Activated CD8-positive, alpha-beta memory T cell treated with anti-CD3 and anti-CD28 coated beads, Interleukin-2, amount 50 U/mL, for 24 hours (primary cell): ENCODE data around the gene CPLANE1.
"Not testable (repeated sequence)": the region's sequence is repeated elsewhere in the genome, so short reads cannot be mapped to it uniquely, and the experiment has no call there.

Experiments used
- DNase-seq: peaks from one replicate; pipeline ENCODE4 v3.0.0-alpha.2; 2020; ENCODE audit errors: extremely low read depth

Gene CPLANE1

DNA sequence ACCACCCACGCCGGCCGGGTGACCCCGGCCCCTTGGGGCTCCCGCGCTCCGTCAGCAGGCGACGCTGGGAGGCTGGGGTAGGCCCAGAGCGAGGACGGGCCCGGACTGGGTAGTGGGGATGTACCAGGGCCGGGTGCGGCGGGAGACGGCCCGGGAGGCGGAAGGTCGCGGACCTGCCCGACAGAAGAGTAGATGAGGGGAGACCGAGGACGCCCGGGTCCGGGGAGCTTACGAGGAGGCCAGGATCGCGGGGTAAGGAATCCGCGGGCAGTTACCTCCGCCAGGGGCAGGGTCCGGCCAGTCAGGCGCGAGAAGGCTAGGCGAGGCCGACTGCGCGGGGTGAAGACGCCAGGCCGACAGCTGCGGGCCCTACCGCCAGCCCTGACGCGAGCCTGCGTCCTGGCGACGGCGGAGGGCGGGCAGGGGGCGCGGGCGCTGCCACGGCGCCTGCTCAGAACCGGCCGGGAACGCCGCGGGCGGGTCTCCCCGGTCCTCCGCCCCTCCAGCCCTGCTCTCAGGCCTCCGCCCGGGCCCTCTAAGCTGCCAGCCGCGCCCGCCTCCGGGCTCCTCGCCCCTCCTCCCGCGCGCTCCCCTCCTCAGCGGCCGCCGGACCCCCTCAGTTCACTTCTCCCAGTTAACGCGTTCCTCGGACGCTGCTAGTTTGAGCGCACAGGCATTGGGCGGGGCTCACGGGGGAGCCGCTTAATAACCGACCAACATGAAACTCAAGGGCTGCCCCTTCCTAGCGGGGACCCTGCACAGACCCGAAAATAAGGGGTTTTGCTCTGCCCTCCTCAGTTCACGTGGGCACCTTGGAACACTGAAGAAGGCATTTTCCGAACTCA lies at the start of gene CPLANE1:
TSS of gene CPLANE1 (minus strand) at position 407 of the 845 bp plus-strand sequence. CDS start 1,678 bp downstream, outside the sequence.
- no peak for DNase-seq

DNA sequence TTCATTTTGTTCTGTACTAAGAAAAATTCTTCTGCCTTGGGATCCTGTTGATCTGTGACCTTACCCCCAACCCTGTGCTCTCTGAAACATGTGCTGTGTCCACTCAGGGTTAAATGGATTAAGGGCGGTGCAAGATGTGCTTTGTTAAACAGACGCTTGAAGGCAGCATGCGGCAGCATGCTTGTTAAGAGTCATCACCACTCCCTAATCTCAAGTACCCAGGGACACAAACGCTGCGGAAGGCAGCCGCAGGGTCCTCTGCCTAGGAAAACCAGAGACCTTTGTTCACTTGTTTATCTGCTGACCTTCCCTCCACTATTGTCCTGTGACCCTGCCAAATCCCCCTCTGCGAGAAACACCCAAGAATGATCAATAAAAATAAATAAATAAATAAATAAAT lies 47.1 kb upstream of the CPLANE1 start:
- not testable (repeated sequence) for DNase-seq

DNA sequence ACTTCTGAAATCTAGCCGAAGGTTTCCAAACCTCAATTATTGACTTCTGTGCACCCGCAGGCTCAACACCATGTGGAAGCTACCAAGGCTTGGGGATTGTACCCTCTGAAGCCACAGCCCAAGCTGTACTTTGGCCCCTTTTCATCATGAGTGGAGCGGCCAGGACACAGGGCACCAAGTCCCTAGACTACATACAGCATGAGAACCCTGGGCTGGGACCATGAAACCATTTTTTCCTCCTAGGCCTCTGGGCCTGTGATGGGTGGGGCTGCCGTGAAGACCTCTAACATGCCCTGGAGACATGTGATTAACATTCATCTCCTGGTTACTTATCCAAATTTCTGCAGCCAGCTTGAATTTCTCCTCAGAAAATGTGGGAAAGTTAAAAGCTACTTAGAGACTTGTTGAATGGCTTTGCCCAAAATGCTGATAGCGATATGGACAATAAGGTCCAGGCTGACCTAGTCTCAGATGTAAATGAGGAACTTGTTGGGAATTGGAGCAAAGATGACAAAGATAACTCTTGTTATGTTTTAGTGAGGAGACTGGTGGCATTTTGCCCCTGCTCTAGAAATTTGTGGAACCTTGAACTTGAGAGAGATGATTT lies 34.1 kb upstream of the CPLANE1 start:
- no peak for DNase-seq

DNA sequence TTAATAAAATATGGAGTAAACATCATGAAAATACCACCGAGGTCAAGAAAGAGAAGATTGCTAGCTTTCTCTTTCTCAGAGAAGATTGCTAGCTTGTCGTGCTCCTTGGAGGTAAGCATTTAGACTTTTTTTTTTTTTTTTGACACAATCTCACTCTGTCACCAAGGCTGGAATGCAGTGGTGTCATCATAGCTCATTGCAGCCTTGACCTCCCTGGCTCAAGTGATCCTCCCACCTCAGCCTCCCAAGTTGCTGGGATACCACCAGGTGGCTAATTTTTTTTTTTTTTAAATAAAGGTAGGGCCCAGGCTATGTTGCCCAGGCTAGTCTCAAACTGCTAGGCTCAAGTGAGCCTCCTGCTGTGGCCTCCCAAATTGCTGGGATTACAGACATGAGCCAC lies 26.3 kb upstream of the CPLANE1 start:
- DNase-seq: no peak

DNA sequence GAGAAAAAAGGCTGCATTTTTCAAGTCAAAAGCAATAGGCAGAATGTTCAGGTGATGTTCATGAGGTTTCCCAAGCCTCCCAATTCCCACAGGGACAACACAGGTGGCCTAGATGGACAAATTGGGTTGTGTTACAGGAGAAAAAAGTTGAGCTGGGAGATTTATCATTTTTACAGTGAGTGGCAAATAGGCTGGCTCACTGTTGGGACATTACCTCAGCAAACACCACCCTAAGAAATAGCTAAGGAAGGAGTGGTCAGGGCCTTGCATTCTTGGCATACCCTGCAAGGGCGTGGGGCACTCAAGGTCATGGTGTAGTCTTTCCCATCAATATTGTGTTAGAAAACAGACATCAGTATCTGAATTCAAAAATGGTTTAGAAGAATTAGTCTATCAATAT lies 23.3 kb upstream of the CPLANE1 start:
- no peak for DNase-seq

DNA sequence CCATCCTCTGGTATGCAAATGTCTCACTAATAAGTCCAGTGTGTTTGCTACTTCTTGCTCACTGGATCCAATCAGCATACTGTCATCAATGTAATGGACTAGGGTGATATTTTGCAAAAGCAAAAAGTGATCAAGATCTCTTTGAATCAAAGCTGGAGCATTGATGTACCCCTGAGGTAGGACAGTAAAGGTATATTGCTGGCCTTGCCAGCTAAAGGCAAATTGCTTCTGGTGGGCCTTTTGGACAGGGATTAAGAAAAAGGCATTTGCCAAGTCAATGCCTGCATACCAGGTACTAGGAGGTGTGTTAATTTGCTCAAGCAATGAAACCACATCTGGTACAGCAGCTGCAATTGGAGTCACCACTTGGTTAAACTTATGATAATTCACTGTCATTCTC lies 18.9 kb upstream of the CPLANE1 start:
- DNase-seq: not testable (repeated sequence)

DNA sequence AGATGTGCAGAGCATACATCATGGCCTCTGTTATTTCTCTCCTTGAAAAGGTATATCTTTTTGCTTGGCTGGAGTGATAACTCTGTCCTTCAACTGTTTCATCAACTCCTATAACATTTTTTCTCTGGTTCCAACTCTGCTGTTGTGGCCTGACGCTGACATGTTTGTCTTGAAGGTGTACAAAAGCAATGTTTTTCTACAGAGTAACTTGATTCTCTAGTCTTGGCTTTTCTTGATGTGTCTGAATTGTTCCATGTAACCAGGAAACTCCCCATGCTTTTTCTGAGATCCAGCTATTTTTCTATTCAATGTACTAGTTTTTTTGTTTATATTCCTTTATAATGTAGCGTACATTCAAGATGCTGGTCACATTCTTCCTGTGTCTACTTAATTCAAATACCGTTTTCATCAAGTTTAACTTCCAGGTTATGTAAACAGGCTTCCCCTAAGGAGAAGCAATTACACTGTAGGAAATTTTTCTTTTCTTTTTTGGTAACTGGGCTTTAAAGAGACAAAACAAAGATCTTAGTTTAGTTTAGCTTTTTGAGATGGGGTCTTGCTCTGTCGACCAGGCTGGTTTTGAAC lies 6.7 kb upstream of the CPLANE1 start:
- no peak for DNase-seq

DNA sequence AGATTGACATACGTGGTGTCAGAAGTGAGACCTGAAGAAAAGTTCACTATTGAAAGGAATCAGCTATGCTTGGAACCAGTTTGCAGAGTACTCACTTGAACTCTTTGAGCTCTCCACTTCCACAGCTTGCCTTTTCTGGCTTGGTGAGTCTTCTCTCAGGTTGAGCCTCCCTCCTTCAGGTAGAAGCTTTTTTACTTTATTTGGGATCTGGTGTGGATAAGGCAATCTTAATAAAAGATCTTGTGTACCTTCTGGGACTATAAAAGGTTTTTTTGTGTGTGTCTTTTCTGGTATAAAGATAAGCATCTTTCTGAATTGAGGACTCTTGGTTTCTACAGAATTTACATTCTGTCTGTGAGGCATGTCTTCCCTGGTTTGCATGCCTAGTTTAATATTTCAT lies 5.4 kb upstream of the CPLANE1 start:
- DNase-seq: no peak

DNA sequence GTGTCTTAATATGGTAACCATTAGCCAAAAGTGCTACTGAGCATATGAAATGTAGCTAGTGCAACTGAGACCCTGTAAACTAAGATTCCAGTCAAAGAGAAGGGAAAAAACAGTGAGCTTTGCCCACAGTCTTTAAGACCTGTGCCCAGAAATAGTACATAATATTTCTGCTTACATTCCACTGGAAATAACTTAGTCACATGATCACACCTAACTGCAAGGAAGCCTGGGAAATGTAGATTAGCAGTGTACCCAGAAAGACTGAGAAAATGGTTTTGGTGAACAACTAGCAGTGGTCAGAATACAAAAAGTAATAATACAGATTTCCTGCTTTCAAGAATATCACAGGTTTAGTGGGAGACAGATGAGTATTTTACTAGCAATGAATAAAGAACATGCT lies 2.5 kb upstream of the CPLANE1 start:
- DNase-seq: no peak

DNA sequence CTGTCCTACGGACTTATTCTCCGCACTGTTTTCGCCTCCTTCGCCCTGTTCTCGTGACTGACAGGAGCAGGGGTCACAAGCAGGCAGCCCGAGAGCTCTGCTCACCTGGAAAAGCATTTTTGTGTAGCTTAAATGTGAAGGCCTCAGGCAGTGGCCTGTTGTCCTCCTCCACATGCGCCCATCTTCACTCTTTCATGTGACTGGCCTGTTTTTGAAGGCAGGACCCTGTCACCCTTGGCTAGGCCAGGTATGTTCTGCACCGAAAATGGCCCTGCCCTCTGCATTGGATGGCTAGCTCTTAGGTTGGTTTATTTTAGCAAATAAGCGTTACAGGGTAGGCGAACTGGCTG lies 614 bp upstream of the CPLANE1 start:
- no peak for DNase-seq

DNA sequence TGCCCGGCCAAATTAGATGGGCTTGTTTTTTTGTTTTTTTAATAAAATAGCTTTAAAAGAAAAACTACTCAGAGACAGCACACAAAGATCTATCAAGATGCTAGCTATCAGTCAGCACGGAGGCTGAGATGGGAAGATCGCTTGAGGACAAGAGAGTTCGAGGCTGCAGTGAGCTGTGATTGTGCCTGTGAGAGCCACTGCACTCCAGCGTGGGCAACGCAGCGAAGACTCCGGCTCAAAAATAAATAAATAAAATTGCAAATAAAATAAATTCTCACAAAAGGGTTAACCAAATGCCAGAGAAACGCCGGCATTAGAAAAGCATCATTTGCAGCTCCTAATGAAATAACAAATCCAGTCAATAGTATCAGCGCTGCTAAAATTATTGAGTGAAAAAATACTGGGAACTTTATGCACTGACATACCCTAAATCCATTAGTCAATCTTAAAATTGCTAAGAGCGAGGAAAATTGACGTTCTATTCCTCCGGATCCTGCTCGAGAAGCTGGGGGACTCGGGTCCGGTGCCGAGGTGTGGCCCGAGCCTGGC lies 681 bp downstream of the CPLANE1 start:
- no peak for DNase-seq

DNA sequence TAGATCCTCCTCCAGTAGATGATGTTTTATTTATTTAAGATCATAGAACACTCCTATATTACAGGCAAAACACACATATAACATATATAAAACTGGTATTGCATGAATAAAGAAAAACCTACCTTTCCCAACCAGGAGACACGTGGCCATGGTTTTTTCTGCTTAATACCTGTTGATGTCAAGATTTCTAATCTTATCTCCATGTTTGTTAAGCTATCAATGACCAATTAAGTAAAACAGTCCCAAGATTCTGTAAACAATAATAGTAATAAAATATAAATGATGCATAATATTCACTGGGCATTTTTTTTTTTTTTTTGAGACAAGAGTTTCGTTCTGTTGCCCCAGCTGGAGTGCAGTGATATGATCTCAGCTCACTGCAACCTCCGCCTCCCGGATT lies 1.7 kb downstream of the CPLANE1 start:
- no peak for DNase-seq

DNA sequence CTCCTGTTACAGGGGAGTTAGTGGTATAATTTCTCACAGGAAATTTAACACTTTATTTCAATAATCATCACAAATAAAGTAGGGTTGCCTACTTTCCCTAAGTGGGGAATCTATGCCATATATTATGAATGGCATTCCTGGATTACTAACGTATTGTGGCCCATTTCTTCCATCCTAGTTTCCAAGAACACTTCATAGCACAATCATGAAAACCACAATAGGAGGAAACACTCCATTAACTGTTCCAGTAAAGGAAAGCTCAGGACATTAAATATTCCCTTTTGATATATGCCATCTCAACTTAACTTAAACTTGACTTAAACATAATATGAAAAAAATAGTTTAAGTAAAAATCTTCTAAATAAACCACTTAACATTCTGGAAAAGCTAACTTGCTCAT lies 2.1 kb downstream of the CPLANE1 start:
- DNase-seq: no peak

DNA sequence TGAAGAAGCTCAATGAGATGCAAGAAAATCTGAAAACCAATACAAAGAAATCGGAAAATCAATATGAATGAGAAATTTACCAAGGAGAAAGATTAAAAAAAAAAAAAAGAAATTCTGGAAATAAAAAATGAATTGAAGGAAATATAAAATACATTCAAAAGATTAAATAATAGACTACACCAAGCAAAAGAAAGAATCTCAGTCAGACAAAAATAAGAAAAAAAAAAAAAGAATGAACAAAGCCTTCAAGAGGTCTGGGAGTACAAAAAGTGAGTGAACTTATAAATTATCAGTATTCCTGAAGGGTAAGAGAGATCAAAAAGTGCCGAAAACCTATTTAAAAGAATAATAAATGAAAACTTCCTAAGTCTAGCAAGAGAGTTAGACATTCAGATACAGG lies 14.9 kb downstream of the CPLANE1 start:
- DNase-seq: no peak

DNA sequence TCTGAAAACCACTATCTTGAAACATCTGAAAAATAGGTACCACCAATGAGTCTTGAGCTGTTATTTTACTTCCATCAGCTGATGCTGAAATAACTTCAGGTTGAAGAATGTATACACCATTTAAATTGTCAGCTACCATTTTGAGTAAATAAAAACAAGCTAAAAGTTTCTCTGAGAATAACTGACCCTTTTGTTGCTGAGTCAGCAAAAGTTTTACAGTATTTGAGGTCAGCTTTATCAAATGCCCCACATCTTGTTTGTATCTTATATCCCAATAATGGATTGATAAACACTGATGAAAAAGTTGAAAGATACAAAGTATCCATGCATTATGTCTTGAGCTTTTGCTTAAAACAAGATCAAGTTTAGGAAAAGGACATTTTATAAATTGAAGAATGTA lies 22.8 kb downstream of the CPLANE1 start:
- no peak for DNase-seq

DNA sequence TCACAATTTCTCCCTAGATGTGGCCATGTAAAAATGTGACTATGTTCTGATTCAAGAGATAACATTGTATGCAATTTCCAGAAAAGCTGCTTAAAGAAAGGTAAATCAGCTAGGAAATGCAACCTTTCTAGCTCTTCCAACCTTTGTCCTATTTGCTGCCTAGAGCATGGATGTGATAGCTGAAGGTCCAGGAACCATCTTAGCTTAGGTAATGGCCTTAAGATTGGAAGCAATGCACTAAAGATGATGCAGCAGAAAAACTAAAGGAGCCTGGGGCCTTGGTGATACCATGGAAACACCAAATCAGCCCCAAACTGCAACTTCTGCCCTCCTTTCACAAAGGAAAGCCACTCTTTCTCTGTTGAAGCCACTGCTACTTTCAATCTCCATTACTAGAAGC lies 27.0 kb downstream of the CPLANE1 start:
- no peak for DNase-seq

DNA sequence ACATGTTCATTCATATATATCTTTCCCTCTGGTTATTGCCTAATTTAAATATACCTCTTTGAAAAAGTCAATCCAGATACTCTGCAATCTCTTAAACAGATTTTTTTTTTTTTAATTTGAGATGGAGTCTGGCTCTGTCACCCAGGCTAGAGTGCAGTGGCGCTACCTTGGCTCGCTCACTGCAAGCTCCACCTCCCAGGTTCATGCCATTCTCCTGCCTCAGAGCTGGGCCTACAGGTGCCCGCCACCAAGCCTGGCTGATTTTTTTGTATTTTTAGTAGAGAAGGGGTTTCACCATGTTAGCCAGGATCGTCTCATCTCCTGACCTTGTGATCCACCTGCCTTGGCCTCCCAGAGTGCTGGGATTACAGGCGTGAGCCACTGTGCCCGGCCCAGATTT lies 28.8 kb downstream of the CPLANE1 start:
- not testable (repeated sequence) for DNase-seq

DNA sequence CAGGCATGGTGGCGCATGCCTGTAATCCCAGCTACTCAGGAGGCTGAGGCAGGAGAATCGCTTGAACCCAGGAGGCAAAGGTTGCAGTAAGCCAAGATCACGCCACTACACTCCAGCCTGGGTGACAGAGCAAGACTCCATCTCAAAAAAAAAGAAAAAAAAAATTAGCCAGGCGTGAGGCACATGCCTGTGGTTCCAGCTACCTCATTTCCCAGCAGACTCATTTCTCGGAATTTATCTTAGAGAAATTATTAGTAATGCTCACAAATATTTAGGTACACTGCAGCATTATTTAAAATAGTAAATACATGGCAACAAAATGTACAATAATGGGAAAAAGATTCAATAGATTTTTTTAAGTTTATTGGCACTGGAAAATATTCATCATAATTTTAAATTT lies 29.8 kb downstream of the CPLANE1 start:
- not testable (repeated sequence) for DNase-seq

DNA sequence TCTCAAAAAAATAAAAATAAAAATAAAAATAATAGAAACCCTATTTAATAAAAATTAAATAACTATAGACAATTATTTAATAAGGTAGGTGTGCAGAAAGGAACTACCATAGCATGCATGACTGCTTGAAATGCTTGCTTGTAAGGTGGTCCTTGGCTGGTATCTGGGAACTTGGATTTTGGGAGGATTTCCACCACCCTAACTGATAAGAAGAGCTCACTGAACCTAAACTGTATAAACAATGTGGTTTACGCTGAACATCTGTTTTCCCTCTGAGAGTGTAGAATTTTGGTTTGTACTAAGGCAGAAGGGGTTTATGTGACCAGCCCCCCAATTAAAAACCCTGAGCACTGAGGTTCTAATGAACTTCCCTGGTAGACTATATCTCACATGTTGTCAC lies 31.2 kb downstream of the CPLANE1 start:
- no peak for DNase-seq

DNA sequence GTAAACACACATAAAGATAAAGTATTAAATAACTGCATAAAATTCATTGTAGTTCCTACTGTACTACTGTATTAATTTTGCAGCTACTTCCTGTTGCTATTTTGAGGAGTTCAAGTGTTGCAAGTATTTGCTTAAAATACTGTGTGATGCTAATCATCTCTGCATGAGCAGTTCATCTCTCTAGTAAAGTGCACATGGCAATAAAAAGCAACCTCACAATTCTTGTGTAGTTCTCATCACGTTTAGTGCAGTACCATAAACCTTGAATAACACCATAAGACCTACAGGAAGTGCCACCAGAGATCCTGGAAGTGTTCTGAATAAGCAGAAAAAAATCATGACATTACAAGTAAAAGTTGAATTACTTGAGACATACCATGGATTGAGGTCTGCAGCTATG lies 34.6 kb downstream of the CPLANE1 start:
- no peak for DNase-seq

DNA sequence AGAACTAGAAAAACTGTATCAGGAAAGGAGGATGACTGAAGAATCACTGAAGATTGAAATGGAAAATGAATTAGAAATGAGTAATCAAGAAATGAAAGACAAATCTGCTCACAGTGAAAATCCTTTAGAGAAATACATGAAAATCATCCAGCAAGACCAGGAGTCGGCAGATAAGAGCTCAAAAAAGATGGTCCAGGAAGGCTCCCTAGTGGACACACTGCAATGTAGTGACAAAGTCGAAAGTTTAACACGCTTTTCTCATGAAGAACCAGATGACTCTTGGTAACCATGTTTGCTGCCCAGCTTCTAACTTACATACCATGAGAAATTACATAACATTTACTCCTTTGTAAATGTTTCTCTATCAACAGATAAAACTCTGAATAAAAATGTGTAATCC lies 37.1 kb downstream of the CPLANE1 start:
- no peak for DNase-seq

DNA sequence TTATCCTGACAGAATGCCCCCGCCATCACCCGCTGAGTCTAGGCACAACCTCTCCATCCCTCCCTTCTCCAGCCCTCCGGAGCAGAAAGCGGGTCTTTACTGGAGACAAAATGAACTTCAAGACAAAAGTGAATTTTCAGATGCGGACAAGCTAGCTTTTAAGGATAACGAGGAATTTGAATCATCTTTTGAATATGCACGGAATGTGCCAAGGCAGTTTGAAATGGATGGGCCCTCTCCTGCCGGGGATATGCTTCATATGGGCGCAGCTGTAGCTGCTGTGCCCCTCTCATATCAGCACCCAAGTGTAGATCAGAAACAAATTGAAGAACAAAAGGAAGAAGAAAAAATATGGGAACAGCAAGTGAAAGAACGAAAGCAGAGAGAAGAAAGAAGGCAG lies 37.5 kb downstream of the CPLANE1 start:
- no peak for DNase-seq
